Ovary (tissue), 3 donors: Measurements from ENCODE around the gene VPS54.

Source experiments
- POLR2A ChIP-seq: fragments of 450-650 bp; IDR thresholded peaks from one replicate; pipeline ENCODE4 v1.6.1; 2017; ENCODE audit warnings: antibody characterized with exemption, mild to moderate bottlenecking, moderate library complexity
- TF ChIP-seq, protein P1 (sequence below), 3 donors: fragments of 450-650 bp in 2 of 3; fragments of 200-600 bp in 1 of 3; IDR thresholded peaks; one replicate each; pipeline versions ENCODE4 v1.5.1 to v1.8.0; 2016 to 2022; ENCODE audit warnings: antibody characterized with exemption in 3 of 3, mild to moderate bottlenecking in 1 of 3
- donor health status: DM: no; HTN: no; CAD: no.

GRCh38 chr2:63874204-63875130, 144.8 kb downstream of the VPS54 start:
- TF ChIP-seq, protein P1, sequence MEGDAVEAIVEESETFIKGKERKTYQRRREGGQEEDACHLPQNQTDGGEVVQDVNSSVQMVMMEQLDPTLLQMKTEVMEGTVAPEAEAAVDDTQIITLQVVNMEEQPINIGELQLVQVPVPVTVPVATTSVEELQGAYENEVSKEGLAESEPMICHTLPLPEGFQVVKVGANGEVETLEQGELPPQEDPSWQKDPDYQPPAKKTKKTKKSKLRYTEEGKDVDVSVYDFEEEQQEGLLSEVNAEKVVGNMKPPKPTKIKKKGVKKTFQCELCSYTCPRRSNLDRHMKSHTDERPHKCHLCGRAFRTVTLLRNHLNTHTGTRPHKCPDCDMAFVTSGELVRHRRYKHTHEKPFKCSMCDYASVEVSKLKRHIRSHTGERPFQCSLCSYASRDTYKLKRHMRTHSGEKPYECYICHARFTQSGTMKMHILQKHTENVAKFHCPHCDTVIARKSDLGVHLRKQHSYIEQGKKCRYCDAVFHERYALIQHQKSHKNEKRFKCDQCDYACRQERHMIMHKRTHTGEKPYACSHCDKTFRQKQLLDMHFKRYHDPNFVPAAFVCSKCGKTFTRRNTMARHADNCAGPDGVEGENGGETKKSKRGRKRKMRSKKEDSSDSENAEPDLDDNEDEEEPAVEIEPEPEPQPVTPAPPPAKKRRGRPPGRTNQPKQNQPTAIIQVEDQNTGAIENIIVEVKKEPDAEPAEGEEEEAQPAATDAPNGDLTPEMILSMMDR (IDR thresholded peaks at IDR 0.05): no peak
- no peak for TF ChIP-seq POLR2A
